Stimulated activated naive CD8-positive, alpha-beta T cell treated with anti-CD3 and anti-CD28 coated beads, Interleukin-15, Interleukin-2, amounts not matched to agents 100 U/mL and 50 U/mL, for 24 hours (primary cell): ENCODE data around the gene TRIM46.
"Not testable (repeated sequence)": the region's sequence is repeated elsewhere in the genome, so short reads cannot be mapped to it uniquely, and the experiment has no call there.

Experiments used
- ATAC-seq: fragments of 150-1000 bp; cut with Tn5 transposase; one replicate; pipeline ENCODE4 v1.10.0; 2021
- DNase-seq: peaks from one replicate; pipeline ENCODE4 v3.0.0; 2021

TRIM46 gene

DNA sequence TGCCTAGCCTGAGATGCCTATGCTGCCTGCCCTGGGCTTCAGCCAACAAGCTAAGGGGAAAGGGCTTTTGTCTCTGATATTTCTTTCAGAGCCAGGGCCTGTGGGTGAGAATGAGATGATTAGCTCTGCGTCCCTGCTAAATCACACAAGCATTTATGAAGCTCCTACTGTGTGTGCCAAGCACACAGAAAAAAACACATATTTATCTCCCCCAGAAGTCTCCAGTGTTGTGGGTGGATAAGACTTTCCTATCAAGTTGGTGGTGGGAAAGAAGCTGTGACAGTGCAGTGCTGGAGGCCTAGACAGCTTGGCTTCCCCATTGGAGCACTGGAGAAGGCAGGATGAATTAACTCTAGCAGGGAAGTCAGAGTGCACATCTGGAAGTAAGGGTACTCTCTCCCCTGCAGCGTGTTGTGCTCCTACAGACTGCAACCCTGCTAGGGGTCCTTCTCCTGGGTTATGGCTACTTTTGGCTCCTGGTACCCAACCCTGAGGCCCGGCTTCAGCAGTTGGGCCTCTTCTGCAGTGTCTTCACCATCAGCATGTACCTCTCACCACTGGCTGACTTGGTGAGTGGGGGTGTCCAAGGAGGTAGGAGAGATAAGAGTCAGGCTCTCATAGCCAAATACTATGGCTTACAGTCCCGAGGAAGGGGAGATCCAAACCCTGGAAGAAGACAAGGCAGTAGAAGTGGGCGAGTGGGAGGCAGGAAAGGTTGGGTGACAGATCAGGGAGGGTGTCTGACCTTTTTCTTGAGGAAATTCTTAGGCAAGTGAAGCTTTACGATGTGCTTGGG, 36.3 kb upstream of the TRIM46 start:
- DNase-seq, result no peak

DNA sequence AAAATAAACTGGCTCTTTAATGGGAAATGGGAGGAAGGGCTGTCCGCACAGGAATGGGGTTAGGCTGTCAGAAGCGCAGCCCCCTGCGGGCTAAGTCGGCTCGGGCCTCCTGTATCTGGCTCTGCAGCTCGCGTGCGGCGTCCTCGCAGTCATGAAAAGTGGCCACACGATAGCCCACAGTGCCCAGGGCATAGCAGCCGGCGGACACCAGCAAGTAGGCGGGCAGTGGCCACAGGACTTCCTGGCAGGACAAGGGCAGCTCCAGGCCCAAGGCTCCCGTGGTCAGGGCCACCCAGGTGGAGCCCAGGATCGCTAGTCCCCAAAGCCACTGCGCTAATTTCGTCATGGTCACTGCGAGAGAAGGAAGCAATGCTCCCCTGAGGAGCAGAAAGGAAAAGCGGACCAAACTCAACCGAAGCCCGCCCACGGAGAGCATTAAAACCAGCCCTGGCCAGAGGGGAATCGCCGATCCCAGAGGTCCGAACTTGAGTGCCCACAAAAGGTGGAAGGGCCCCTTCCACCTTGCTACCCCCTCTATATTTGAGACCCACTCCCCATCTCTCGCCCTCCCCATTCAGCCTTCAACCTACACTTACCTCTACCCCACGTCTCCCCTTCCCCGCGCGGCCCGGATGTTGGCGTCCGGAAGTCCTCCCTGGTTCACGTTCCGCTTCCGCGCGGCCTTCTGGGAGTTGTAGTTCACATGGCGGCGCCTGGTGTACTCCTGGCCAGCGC, 33.6 kb upstream of the TRIM46 start, which contains the start of gene DPM3:
DPM3 (minus strand) TSS at position 637 of the 735 bp plus-strand sequence; CDS start at position 346, 291 bp downstream.
- DNase-seq (peak; percentile 94), ATAC-seq (peak; percentile 75)

More for the DNA sequence above, 36.3 kb upstream of the TRIM46 start:
- no peak for ATAC-seq

DNA sequence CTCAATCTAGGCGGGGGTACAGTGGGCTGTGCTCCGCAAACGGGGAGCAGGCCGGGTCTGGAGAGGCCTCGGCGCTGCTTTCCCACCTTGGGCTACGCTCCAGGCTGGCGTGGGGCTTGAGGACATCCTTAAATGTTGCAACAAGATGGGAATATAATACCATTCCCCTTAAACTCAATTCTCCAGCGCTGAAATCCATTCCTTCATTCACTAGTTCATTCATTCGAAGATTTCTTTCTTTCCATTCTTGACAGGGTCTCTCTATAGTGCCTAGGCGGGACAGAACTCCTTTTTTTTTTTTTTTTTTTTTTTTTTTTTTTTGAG, 33.1 kb upstream of the TRIM46 start:
- no peak for ATAC-seq
- DNase-seq, result no peak

DNA sequence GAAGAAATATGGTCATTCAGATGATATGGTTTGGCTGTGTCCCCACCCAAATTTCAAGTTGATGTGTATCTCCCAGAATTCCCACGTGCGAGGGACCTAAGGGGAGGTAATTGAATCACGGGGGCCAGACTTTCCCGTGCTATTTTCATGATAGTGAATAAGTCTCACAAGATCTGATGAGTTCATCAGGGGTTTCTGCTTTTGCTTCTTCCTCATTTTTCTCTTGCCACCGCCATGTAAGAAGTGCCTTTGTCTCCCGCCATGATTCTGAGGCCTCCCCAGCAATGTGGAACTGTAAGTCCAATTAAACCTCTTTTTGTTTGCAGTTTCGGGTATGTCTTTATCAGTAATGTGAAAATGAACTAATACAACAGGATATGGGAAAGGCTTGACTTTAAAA, 31.9 kb upstream of the TRIM46 start:
- DNase-seq (no peak), ATAC-seq (no peak)

DNA sequence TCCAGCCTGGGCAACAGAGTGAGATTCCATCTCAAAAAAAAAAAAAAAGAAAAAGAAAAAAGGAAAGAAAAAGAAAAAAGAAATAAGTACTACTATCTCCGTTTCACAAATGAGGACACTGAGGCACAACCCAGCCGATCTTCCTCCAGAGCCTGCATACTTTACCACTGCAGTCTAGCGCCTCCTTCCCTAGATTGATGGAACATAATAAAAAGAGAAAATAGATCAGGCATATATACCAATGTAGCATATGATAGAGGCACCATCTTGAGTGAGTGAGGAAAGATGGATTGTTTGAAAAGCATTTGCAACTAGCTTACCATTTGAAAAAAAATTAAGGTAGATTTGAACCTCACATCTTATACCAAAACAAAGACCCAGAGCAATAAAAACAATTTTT, 28.2 kb upstream of the TRIM46 start:
- ATAC-seq, result no peak
- DNase-seq, result no peak

DNA sequence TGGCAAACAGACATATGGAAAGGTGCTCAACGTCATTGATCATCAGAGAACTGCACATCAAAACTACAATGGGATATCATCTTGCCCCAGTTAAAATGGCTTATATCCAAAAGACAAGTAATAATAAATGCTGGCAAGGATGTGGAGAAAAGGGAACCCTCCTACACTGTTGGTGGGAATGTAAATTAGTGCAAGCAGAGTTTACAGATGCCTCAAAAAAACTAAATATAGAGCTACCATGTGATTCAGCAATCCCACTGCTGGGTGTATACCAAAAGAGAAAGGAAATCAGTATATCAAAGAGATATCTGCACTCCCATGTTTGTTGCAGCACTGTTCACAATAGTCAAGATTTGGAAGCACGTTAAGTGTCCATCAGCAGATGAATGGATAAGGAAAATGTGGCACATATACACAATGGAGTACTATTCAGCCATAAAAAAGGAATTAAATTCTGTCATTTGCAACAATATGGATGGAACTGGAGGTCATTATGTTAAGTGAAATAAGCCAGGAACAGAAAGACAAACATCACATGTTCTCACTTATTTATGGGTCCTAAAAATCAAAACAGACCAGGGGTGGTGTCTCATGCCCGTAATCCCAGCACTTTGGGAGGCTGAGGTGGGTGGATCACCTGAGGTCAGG, 17.5 kb upstream of the TRIM46 start:
- not testable (repeated sequence) for DNase-seq, ATAC-seq

DNA sequence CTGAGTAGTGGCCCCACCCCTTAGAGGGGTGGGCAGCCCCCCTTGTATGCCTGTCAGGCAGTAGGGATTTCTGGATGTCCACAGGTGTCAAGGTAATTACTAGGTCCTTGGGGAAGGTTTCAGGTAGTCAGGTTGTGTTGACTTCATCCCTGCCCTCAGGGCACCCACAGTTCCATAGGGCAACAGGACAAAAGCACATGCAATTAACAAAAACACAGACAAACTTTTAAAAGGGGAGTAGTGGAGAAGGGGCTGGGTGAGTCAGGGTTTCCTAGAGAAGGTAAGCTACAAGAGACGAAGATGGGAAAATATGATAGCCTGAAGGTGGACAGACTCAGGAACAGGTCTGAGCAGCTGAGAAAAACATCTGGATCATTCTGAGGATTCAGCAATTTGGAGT, 14.7 kb upstream of the TRIM46 start:
- DNase-seq (no peak), ATAC-seq (no peak)

DNA sequence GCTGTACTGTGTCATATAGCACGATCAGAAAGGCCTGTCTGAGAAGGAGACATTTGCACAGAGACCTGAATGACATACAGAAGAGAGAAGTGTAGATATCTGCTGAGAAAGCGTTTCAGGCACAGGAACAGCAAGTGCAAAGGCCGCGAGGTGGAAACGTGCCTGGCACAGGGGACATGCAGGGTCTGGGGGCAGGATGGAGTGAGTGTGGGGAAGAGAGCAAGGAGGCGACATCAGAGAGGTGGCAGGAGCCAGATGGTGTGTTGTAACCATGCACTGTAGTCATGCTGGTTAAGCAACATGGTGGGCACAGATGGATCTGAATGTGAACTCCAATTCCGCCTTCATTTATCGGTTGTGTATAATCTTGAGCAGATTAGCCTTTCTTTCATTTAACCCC, 13.5 kb upstream of the TRIM46 start:
- DNase-seq, result no peak
- peak; percentile 52 for ATAC-seq

DNA sequence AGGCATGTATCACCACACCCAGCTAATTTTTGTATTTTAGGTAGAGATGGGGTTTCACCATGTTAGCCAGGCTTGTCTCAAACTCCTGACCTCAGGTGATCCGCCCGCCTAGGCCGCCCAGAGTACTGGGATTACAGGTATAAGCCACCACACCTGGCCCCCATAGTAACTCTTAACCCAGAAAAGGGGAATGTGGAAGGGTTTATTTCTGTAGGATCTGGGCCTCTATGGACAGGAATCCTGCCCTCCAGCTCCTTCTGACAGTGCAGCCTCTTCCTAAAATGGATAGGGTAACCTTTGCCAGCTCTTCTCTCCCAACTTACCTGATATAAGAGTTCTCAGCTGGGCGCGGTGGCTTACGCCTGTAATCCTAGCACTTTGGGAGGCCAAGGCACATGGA, 11.0 kb upstream of the TRIM46 start:
- ATAC-seq, DNase-seq: not testable (repeated sequence)

DNA sequence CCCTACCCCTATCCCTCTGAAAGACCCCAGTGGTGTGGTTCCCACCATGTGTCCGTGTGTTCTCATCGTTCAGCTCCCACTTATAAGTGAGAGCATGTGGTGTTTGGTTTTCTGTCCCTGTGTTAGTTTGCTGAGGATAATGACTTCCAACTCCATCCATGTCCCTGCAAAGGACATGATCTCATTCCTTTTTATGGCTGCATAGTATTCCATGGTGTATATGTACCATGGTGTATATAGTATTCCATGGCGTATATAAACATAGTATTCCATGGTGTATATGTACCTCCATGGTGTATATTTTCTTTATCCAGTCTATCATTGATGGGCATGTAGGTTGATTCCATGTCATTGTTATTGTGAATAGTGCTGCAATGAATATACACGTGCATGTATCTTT, 9.9 kb upstream of the TRIM46 start:
- ATAC-seq, DNase-seq: not testable (repeated sequence)

DNA sequence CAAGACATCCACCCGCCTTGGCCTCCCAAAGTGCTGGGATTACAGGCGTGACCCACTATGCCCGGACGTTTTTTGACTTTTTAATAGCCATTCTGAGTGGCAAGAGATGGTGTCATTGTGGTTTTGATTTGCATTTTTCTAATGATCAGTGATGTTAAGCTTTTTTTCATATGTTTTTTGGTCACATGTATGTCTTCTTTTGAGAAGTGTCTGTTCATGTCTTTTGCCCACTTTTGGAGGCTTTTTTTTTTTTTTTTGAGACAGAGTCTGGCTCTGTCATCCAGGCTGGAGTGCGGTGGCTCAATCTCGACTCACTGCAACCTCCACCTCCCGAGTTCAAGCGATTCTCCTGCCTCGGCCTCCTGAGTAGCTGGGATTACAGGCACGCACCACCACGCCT, 9.0 kb upstream of the TRIM46 start:
- not testable (repeated sequence) for ATAC-seq, DNase-seq

DNA sequence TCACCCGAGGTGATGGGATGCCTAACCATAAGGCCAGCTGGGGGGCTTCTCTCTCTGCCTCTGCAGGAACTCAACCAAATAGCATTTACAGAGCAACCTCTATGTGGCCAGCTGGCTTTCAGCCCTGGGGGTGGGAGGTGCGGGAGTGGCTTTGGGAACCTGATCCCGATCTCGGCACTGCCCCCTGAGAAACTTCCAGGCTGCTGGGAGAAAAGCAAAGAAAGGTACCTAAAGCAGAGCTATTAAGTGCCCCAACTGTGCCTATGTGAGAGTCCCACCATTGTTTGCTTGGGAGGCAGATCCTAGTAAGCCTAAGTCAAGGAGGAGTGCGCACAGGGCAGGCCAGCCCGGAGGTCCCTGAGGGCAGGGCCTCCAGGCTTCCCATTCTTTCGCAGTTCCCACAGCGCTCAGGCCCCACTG, 7.6 kb upstream of the TRIM46 start:
- DNase-seq (no peak), ATAC-seq (no peak)

DNA sequence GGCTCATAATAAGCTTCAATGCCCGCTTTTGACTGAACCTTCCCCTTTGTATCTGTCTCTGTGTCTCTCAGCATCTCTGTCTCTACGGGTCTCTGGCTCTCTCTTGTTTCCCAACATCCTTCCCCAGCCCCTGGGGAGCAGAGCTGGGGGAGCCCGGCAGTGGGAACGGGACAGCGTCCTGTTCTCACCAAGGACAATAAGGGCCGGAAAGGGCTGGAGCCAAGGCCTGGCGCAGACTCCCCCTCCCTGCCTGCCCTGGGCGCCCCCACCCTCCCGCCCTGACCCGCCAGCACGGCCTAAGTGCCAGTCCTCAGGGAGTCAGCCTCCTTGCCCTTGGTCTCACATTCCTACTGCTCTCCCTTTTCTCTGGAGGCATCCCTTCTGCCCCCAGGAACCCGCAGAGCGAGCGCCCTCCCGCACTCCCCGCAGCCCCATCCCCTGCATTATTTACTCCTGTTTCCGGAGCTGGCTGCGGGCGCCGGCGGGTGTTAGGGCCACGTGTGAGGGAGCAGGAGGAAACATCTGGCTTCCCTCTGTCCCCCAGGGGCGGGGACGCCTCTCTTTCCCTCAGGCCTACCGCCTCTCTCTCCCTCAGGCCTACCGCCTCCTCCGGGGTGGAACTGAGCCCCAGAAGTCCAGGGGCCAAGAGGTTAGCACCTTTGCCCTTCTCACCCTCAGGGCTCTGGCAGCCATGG, 7.0 kb upstream of the TRIM46 start:
- ATAC-seq, result no peak
- no peak for DNase-seq

DNA sequence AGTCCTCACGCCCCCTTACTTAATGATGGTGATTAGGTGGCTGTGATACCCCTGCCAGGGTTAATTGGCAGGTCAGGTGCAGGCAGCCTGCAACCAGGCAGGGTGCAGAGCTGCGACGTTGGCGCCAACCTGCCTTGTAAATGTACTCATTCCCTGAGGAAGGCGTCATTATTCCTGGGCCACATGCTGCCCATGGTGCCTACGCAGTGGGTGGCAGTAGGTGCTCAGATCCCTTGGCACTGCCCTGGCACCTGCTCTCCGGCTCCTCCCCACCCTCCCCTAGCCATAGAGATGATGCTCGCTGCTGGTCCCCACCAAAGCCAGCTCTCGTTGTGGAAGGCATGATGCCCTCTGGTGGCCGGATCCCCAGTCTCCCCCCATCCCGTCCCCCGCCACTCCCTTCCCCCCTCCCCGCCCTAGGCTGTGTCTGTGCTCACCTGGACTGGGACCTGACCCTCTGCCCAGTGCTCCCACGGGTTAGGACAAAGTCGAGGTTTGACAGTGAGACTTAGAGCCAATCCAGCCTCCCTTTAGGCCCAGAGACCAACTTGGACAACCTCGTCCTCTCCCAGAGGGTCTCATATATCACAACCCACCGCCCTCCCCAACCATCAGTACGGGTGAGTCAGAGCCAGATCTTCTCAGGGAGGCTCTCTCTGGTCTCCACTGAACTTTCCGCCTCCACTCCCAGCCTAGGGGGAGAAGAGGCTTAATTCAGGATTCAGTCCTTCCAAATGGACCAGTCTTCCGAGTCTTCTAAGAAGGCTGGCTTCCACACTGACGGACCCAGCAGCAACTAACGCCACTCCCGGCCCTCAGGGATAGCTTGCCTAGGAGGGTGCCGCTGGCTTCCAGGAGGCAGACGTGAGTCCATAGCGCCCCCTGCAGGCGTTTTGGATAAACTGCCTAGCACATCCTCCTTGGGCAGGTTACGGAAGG, 6.2 kb upstream of the TRIM46 start:
- DNase-seq (peak; percentile 90), ATAC-seq (peak; percentile 80)

DNA sequence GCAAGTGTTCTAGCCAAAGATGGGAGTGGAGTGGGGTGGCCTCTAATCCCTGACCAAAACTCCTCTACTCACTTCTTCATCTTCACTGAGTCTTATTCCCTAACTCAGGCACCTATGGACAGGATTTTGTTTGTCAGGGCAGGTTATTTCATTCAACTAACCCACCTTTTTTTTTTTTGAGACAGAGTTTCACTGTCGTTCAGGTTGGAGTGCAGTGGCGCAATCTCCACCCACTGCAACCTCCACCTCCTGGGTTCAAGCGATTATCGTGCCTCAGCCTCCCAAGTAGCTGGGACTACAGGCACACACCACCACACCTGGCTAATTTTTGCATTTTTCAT, 5.6 kb upstream of the TRIM46 start:
- ATAC-seq, DNase-seq: not testable (repeated sequence)

DNA sequence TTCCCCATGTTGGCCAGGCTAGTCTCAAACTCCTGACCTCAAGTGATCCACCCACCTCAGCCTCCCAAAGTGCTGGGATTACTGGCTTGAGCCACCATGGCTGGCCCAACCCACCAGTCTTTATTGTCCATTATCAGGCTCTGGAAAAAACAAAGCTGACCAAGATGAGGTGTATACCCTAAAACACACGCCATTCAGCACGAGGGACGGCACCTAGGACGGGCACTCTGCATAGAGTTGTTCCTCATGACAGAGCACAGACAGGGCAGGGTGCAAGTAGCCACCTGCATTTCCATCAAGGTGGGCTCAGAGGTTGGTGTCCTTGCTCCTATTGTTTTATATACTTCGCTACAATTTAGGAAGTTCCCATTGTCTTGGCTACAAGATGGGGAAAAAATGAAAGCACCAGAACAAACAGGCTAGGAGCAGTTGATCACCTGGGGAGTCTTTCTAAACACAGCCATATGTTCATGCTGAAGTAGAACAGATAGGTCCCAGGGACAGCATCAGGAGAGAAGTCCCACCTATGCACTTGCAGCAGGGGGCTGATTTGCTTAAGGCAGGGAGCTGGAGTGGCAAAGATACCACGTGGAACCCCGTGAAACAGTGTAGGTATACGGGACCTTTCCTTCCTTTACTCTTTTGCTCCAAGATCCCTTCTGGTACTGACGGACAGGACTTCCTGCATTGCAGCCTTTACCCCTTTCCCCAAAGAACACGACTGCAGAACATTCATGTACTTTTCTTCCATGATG, 5.0 kb upstream of the TRIM46 start:
- ATAC-seq (no peak), DNase-seq (no peak)

DNA sequence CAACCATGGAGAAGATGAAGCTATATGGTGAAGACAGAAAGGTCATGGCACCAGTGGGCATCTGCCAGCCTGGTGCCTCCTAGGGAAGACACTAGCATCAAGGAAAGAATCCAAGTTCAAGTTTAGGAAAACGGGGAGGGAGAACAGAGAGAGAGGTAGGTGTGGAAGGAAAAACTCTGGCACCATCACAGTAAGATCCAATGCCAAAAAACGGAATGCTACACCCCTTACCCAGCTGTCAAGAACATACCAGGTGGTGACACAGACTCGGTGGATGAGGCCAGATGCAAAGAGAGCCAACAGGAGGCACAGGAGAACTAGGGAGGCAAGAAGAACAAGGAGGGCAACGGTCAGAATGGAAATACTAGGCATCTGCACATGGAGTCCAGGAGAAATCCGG, 4.1 kb upstream of the TRIM46 start:
- DNase-seq, result no peak
- ATAC-seq, result no peak

DNA sequence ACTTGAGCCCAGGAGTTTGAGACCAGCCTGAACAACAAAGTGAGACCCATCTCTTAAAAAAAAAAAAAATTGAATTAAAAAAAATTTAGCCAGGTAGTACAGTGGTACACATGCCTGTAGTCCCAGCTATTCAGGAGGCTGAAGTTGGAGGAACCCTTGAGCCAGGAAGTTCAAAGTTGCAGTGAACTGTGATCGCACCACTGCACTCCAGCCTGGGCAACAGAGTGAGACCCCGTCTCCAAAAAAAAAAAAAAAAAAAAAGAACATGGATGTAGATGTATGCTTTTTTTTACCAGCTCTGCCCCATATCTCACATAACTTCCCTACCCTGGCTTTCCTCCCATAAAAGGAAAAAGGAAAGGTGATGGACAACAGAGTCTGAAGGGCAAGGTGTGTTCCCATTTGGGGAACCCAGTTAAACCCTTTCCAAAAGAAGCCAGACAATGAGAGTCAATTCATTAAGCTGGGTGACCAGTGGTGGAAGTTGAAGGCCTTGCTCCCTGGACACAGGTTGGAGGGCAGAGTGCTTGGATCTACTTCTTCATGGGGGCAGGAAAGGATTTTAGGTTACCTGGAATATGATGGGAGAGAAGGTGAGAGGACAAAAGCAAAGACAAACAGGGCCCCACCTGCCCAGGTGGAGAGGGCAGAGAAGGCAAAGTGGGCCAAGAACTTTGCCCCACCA, 3.4 kb upstream of the TRIM46 start:
- no peak for ATAC-seq
- no peak for DNase-seq

DNA sequence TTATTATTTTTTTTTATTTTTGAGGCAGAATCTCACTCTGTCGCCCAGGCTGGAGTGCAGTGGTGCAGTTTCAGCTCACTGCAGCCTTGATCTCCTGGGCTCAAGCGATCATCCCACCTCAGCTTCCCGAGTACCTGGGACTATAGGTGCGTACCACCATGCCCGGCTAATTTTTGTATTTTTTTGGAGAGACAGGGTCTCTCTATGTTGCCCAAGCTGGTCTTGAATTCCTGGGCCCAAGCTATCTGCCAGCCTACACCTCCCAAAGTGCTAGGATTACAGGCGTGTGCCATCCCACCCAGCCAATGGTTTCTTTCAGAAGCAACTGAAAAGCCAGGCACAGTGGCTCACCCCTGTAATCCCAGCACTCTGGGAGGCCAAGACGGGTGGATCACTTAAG, 2.8 kb upstream of the TRIM46 start:
- ATAC-seq (no peak), DNase-seq (no peak)
